Measurements from ENCODE around the gene C2orf76. TPM values are rescaled to one million over a fixed set of nuclear protein-coding genes. Genes with fewer than 3 reads are reported as not detected.

Gene C2orf76
- polyA plus RNA-seq, 1 of the 3 experiments (the other 2 are of a cell fraction) = 6.0 TPM

- Histone ChIP-seq H3K36me3 (replicated peaks in 1 of 2; ENCODE audit: control insufficient read depth in 1 of 2, insufficient read depth in 2 of 2, low read length in 1 of 2) (no peaks in the 10 kb centered on the region), H3F3A (replicated peaks; ENCODE audit: insufficient read depth) (no peaks in the 10 kb centered on the region), H2AFZ (ENCODE audit: low read depth) (no peak overlapping the region), H3K9me2 (no peaks in the 10 kb centered on the region), H3K9me3 (no peaks in the 10 kb centered on the region), H3K79me2 (ENCODE audit: insufficient read depth) (no peaks in the 10 kb centered on the region), H3K27ac (ENCODE audit: low read depth in 2 of 2, low read length in 1 of 2) (no peak overlapping the region), H3K9ac (no peak overlapping the region), H3K27me3 (ENCODE audit: insufficient read depth) (no peaks in the 10 kb centered on the region), H4K20me1 (ENCODE audit: insufficient read depth) (no peaks in the 10 kb centered on the region), H3K4me2 (no peak overlapping the region), H3K4me3 (ENCODE audit: low read depth in 2 of 2, low read length in 1 of 2) (no peak overlapping the region), H3K4me1 (ENCODE audit: control insufficient read depth in 1 of 2, insufficient read depth in 2 of 2, low read depth in 1 of 2, low read length in 1 of 2) (no peaks in the 10 kb centered on the region; a peak in 1 of 4 replicates)
- ChIA-PET CTCF (no interaction called here), POLR2A (no interaction called here)
- TF ChIP-seq GABPA (IDR thresholded peaks at IDR 0.05; ENCODE audit: low read depth) (no peak), USF2 (IDR thresholded peaks at IDR 0.05; ENCODE audit: borderline replicate concordance, low read depth, low read length) (no peak), NRF1 (IDR thresholded peaks at IDR 0.05; ENCODE audit: low read depth, low read length) (no peak), MXI1 (IDR thresholded peaks at IDR 0.05; ENCODE audit: low read depth, low read length) (no peak), USF1 (IDR thresholded peaks at IDR 0.05; ENCODE audit: borderline replicate concordance, low read depth) (no peak), RFX5 (IDR thresholded peaks at IDR 0.05; ENCODE audit: low read length) (no peak), PBX3 (IDR thresholded peaks at IDR 0.05) (no peak), EZH2phosphoT487 (IDR thresholded peaks at IDR 0.05; ENCODE audit: borderline replicate concordance, low read depth) (no peak), EP300 (IDR thresholded peaks at IDR 0.05; ENCODE audit: borderline replicate concordance in 1 of 2, low read depth in 1 of 2, low read length in 1 of 2) (no peak), GATA2 (CRISPR knock-in tag; IDR thresholded peaks at IDR 0.05) (no peak)
- DNase-seq = no peak
- 64% methylated on average over 3 of the region's 3 CpGs for WGBS (ENCODE audit: low lambda C conversion rate)
These were observed 50.6 kb downstream of the C2orf76 start for GRCh38 chr2:119316066-119316465.

GRCh38 chr2:119315241-119315925, 51.3 kb downstream of the C2orf76 start:
- Histone ChIP-seq H3K27ac (ENCODE audit: low read depth in 2 of 2, low read length in 1 of 2) (no peak overlapping the region), H3K9me3 (no peaks in the 10 kb centered on the region), H3K9me2 (no peaks in the 10 kb centered on the region), H3K36me3 (replicated peaks in 1 of 2; ENCODE audit: control insufficient read depth in 1 of 2, insufficient read depth in 2 of 2, low read length in 1 of 2) (no peaks in the 10 kb centered on the region), H3K27me3 (ENCODE audit: insufficient read depth) (no peaks in the 10 kb centered on the region), H3F3A (replicated peaks; ENCODE audit: insufficient read depth) (no peaks in the 10 kb centered on the region), H2AFZ (ENCODE audit: low read depth) (no peak overlapping the region), H3K79me2 (ENCODE audit: insufficient read depth) (no peaks in the 10 kb centered on the region), H3K4me1 (ENCODE audit: control insufficient read depth in 1 of 2, insufficient read depth in 2 of 2, low read depth in 1 of 2, low read length in 1 of 2) (no peaks in the 10 kb centered on the region; a peak in 1 of 4 replicates), H3K9ac (no peak overlapping the region), H3K4me2 (no peak overlapping the region), H3K4me3 (ENCODE audit: low read depth in 2 of 2, low read length in 1 of 2) (no peak overlapping the region), H4K20me1 (ENCODE audit: insufficient read depth) (no peaks in the 10 kb centered on the region)
- ChIA-PET POLR2A (no interaction called here), CTCF (no interaction called here)
- WGBS (ENCODE audit: low lambda C conversion rate) = 74% methylated on average over 4 of the region's 4 CpGs
- TF ChIP-seq, protein P1, sequence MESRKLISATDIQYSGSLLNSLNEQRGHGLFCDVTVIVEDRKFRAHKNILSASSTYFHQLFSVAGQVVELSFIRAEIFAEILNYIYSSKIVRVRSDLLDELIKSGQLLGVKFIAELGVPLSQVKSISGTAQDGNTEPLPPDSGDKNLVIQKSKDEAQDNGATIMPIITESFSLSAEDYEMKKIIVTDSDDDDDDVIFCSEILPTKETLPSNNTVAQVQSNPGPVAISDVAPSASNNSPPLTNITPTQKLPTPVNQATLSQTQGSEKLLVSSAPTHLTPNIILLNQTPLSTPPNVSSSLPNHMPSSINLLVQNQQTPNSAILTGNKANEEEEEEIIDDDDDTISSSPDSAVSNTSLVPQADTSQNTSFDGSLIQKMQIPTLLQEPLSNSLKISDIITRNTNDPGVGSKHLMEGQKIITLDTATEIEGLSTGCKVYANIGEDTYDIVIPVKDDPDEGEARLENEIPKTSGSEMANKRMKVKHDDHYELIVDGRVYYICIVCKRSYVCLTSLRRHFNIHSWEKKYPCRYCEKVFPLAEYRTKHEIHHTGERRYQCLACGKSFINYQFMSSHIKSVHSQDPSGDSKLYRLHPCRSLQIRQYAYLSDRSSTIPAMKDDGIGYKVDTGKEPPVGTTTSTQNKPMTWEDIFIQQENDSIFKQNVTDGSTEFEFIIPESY (IDR thresholded peaks at IDR 0.05; ENCODE audit: borderline replicate concordance, low read depth) = no peak
- TF ChIP-seq YY1 (IDR thresholded peaks at IDR 0.05; ENCODE audit: low read depth) = no peak
- TF ChIP-seq CHD2 (IDR thresholded peaks at IDR 0.05; ENCODE audit: low read length, partially characterized antibody) = no peak
- TF ChIP-seq FOXM1 (IDR thresholded peaks at IDR 0.05; ENCODE audit: low read depth) = no peak
- no peak for DNase-seq
